Esophagus muscularis mucosa (tissue), 4 donors: ENCODE data around the gene SDK1. TPM values are rescaled to one million over a fixed set of nuclear protein-coding genes. Genes with fewer than 3 reads are reported as not detected.

Source experiments
- DNase-seq: peaks from one replicate; pipeline ENCODE4 v3.0.0-alpha.2; 2017; ENCODE audit errors: extremely low spot score
- H3K27ac ChIP-seq, 4 donors: fragments of 200-600 bp; sonication (generic); replicated peaks in 1 of 4; 1 replicate in 3 of 4; 2 replicates in 1 of 4; pipeline ENCODE4 v1.5.1; 2016 to 2019; ENCODE audit warnings: mild to moderate bottlenecking in 1 of 4
- H3K27me3 ChIP-seq, 4 donors: fragments of 200-600 bp; sonication (generic); one replicate each; pipeline versions ENCODE4 v1.5.1 to v1.6.0; 2016 to 2019
- H3K36me3 ChIP-seq, 4 donors: fragments of 200-600 bp; sonication (generic); one replicate each; pipeline ENCODE4 v1.5.1; 2016 to 2019
- H3K4me1 ChIP-seq, 4 donors: fragments of 200-600 bp; sonication (generic); one replicate each; pipeline ENCODE4 v1.5.1; 2016 to 2019
- H3K4me3 ChIP-seq, 4 donors: fragments of 200-600 bp; sonication (generic); 1 replicate in 2 of 4; 2 replicates in 2 of 4; pipeline ENCODE4 v1.5.1; 2016 to 2019; ENCODE audit warnings: mild to moderate bottlenecking in 4 of 4, moderate library complexity in 1 of 4
- H3K9me3 ChIP-seq, 4 donors: fragments of 200-600 bp; sonication (generic); 1 replicate in 3 of 4; 2 replicates in 1 of 4; pipeline ENCODE4 v1.5.1; 2016 to 2019
- CTCF ChIP-seq, 3 experiments: fragments of 200-600 bp in 2 of 3; fragments of 450-650 bp in 1 of 3; sonication (generic) in 2 of 3; IDR thresholded peaks; one replicate each; pipeline ENCODE4 v1.5.1; 2017 to 2019; ENCODE audit warnings: antibody characterized with exemption in 3 of 3, mild to moderate bottlenecking in 2 of 3, moderate library complexity in 1 of 3
- EP300 ChIP-seq: sonication (generic); formaldehyde crosslinking; IDR thresholded peaks from one replicate; pipeline ENCODE4 v1.6.1; 2017; ENCODE audit warnings: antibody characterized with exemption
- POLR2A ChIP-seq: fragments of 450-650 bp; IDR thresholded peaks from one replicate; pipeline ENCODE4 v1.6.1; 2017; ENCODE audit warnings: antibody characterized with exemption, moderate library complexity, mild to moderate bottlenecking, low read depth
- POLR2AphosphoS5 ChIP-seq, 2 donors: sonication (generic); formaldehyde crosslinking; IDR thresholded peaks; one replicate each; pipeline ENCODE4 v1.6.1; 2017; ENCODE audit warnings: antibody characterized with exemption in 2 of 2
- WGBS: methylation state at CpG from one replicate; pipeline ENCODE4 v1.1.5; 2018; 5-methylcytosine and 5-hydroxymethylcytosine counted together
- intact Hi-C: fragments of 100-400 bp; cut with DNase I; formaldehyde crosslinking; loops from one replicate; pipeline ENCODE4 v1.15.1; 2023
- total RNA-seq, 4 donors: library from RNA; depleted of rRNA; stranded (reverse); fragments of >200 nt; gene quantifications; one replicate each; pipeline versions ENCODE4 v1.1.0 to v1.2.1, GENCODE V29; 2016

SDK1 gene
- total RNA-seq, 4 donors from 2014 or later: 7.8 to 18.6 (median 12.0) TPM

- H3K4me3 ChIP-seq: no peak overlapping the region
Observed at GRCh38 chr7:4073052-4073451, 772.0 kb downstream of the SDK1 start.

DNA sequence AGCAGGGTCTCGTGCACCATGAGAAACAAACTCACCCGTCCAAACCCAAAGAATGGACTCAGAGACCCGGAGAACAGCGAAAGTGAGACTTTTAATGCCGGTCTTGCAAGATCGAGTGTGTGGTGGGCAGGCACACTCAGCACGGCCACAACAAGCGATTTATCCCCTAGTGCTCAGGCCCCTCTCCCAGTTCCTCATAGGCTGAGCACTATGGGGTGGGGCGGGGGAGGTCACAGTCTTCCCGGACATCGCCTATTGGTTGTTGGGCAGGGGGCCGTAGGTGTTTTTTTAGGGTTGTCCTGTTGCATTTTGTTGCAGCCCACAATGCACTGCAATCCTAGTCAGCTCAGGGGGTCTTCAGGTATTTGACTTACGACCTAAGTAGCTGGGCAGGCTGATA lies 772.7 kb downstream of the SDK1 start:
- Histone ChIP-seq H3K4me3 (no peak overlapping the region), H3K4me1 (no peaks in the 10 kb centered on the region), H3K27me3 (no peaks in the 10 kb centered on the region), H3K27ac (no peak overlapping the region), H3K36me3 (no peaks in the 10 kb centered on the region), H3K9me3 (no peaks in the 10 kb centered on the region)
- intact Hi-C loops: no loop called here
- TF ChIP-seq POLR2A: no peak
- no peak for TF ChIP-seq POLR2AphosphoS5 (IDR thresholded peaks at IDR 0.05)
- no peak for TF ChIP-seq CTCF (IDR thresholded peaks at IDR 0.05)
- no peak for TF ChIP-seq EP300
- WGBS: 88% methylated on average over 13 of the region's 13 CpGs
- DNase-seq: peak; percentile 42

More at GRCh38 chr7:4073052-4073451, 772.0 kb downstream of the SDK1 start:
- Histone ChIP-seq H3K9me3 (no peaks in the 10 kb centered on the region), H3K36me3 (no peaks in the 10 kb centered on the region), H3K27me3 (no peaks in the 10 kb centered on the region), H3K27ac (no peak overlapping the region), H3K4me1 (no peaks in the 10 kb centered on the region)
- no peak for TF ChIP-seq POLR2AphosphoS5 (IDR thresholded peaks at IDR 0.05)
- no peak for TF ChIP-seq POLR2A
- no peak for TF ChIP-seq CTCF (IDR thresholded peaks at IDR 0.05)
- intact Hi-C loops: no loop called here
- peak; percentile 89 for DNase-seq
- WGBS: 86% methylated on average over 10 of the region's 10 CpGs

DNA sequence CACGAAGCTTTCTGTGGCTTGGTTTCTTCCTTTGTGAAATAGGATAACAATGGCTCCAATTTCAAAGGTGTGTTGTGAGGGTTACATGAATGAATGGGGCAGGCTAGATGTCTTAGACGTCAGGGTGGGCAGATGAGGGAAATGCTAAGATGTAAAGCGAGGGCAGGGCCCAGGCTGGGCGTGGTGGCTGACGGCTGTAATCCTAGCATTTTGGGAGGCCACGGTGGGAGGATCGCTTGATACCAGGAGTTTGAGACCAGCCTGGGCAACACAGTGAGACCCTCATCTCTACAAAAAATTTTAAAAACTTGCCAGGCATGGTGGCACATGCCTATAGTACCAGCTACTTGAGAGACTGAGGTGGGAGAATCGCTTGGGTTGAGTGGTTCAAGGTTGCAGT lies 773.4 kb downstream of the SDK1 start:
- intact Hi-C loops: no loop called here
- no peak overlapping the region for H3K27ac ChIP-seq
- 89% methylated on average over 8 of the region's 8 CpGs for WGBS
- no peaks in the 10 kb centered on the region for H3K36me3 ChIP-seq
- peak; percentile 84 for DNase-seq
- H3K4me3 ChIP-seq: no peak overlapping the region
- H3K9me3 ChIP-seq: no peaks in the 10 kb centered on the region
- H3K4me1 ChIP-seq: no peaks in the 10 kb centered on the region
- no peaks in the 10 kb centered on the region for H3K27me3 ChIP-seq
- TF ChIP-seq EP300 (no peak), POLR2AphosphoS5 (IDR thresholded peaks at IDR 0.05) (no peak), CTCF (IDR thresholded peaks at IDR 0.05) (no peak), POLR2A (no peak)

DNA sequence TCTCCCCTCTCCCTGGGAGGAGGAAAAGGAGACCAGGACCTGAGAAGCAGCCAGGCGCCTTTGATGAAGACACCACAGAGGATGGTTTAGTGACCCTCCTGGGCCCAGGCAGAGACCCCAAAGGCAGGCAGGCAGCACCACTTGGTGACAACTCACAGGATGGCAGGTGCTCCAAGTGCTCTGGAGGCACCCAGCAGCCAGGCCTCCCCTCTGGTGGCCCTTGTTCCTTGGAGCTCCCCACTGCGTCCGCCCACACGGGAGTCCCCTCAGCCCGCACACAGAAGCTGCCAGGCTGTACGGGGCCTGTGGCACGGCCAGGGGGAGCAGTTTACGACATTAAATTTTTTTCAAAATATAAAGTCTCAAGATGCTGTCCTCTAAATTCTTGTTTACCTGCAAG lies 773.9 kb downstream of the SDK1 start:
- DNase-seq: peak; percentile 80
- Histone ChIP-seq H3K27ac (no peak overlapping the region), H3K27me3 (no peaks in the 10 kb centered on the region), H3K4me1 (no peaks in the 10 kb centered on the region), H3K36me3 (no peaks in the 10 kb centered on the region), H3K9me3 (no peaks in the 10 kb centered on the region), H3K4me3 (no peak overlapping the region)
- no peak for TF ChIP-seq EP300
- TF ChIP-seq POLR2AphosphoS5 (IDR thresholded peaks at IDR 0.05): no peak
- TF ChIP-seq POLR2A: no peak
- TF ChIP-seq CTCF (IDR thresholded peaks at IDR 0.05): no peak
- 97% methylated on average over 7 of the region's 8 CpGs for WGBS
- intact Hi-C loops: no loop called here

DNA sequence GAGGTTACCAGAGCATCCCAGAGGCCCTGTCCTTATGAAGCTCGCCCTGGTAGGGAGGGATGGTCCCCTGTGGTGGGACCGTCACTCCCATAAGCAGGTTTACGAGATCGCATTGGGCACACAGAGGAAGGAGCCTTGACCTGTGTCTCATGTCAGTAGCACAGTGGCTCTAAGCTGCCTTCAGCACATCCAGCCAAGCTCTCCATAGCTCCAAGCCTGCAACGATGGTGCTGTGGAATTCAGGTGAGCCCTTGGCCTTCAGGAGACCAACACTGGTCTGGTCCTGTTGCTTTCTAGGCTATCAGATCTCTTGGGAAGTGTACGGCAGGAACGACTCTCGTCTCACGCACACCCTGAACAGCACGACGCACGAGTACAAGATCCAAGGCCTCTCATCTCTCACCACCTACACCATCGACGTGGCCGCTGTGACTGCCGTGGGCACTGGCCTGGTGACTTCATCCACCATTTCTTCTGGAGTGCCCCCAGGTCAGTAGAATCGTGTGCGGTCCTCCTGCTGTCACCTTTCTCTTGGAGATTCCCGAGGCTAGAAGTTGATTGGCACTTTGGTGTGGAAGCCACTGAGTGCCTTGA lies 775.7 kb downstream of the SDK1 start:
- Histone ChIP-seq H3K27me3 (no peaks in the 10 kb centered on the region), H3K4me3 (no peak overlapping the region), H3K27ac (no peak overlapping the region), H3K9me3 (no peaks in the 10 kb centered on the region), H3K4me1 (no peaks in the 10 kb centered on the region), H3K36me3 (no peaks in the 10 kb centered on the region)
- TF ChIP-seq CTCF (IDR thresholded peaks at IDR 0.05) (no peak), POLR2A (no peak), EP300 (no peak), POLR2AphosphoS5 (IDR thresholded peaks at IDR 0.05) (no peak)
- 87% methylated on average over 15 of the region's 19 CpGs for WGBS
- intact Hi-C loops: no loop called here
- peak; percentile 82 for DNase-seq
